GM21381 (cell line): Measurements from ENCODE around the gene NEDD4L.
"Not testable (repeated sequence)": the region's sequence is repeated elsewhere in the genome, so short reads cannot be mapped to it uniquely, and the experiment has no call there.

Experiments
- ATAC-seq: cut with Tn5 transposase; IDR thresholded peaks from one replicate; pipeline ENCODE4 v1.9.1; 2021; ENCODE audit warnings: mild to moderate bottlenecking, moderate library complexity; ENCODE audit not compliant: unreplicated experiment

NEDD4L gene

GRCh38 chr18:58043491-58044369, at the start of gene NEDD4L:
NEDD4L (plus strand) TSS chr18:58044226; CDS start chr18:58044661, 435 bp downstream.
- peak; percentile 71 for ATAC-seq

- no peak for ATAC-seq
Observed at GRCh38 chr18:57995331-57995730, 48.7 kb upstream of the NEDD4L start.

- ATAC-seq, result not testable (repeated sequence)
Observed at GRCh38 chr18:57996894-57997293, 47.1 kb upstream of the NEDD4L start.

GRCh38 chr18:57997820-57998219, 46.2 kb upstream of the NEDD4L start:
- no peak for ATAC-seq

- no peak for ATAC-seq
Observed at GRCh38 chr18:57998461-57998860, 45.6 kb upstream of the NEDD4L start.

GRCh38 chr18:58004317-58004716, 39.7 kb upstream of the NEDD4L start:
- no peak for ATAC-seq

- ATAC-seq, result no peak
Observed at GRCh38 chr18:58005011-58005410, 39.0 kb upstream of the NEDD4L start.

- no peak for ATAC-seq
Observed at GRCh38 chr18:58005885-58006523, 38.0 kb upstream of the NEDD4L start.

- ATAC-seq, result no peak
Observed at GRCh38 chr18:58009166-58009565, 34.9 kb upstream of the NEDD4L start.

GRCh38 chr18:58010265-58010664, 33.8 kb upstream of the NEDD4L start:
- ATAC-seq, result no peak

- ATAC-seq, result no peak
Observed at GRCh38 chr18:58012356-58012755, 31.7 kb upstream of the NEDD4L start.

- no peak for ATAC-seq
Observed at GRCh38 chr18:58013241-58014211, 30.5 kb upstream of the NEDD4L start.

- ATAC-seq, result peak; percentile 99
Observed at GRCh38 chr18:58015065-58015780, 28.8 kb upstream of the NEDD4L start.

- no peak for ATAC-seq
Observed at GRCh38 chr18:58017267-58017666, 26.8 kb upstream of the NEDD4L start.

GRCh38 chr18:58020567-58021107, 23.4 kb upstream of the NEDD4L start:
- ATAC-seq, result no peak

- ATAC-seq, result no peak
Observed at GRCh38 chr18:58021504-58021903, 22.5 kb upstream of the NEDD4L start.

- ATAC-seq, result no peak
Observed at GRCh38 chr18:58023108-58023507, 20.9 kb upstream of the NEDD4L start.

- no peak for ATAC-seq
Observed at GRCh38 chr18:58024139-58024538, 19.9 kb upstream of the NEDD4L start.

- no peak for ATAC-seq
Observed at GRCh38 chr18:58025205-58025604, 18.8 kb upstream of the NEDD4L start.

GRCh38 chr18:58025733-58026132, 18.3 kb upstream of the NEDD4L start:
- ATAC-seq, result no peak
